ENCODE data around the gene BRD4.

Gene BRD4

GRCh38 chr19:15264061-15264932 lies 68.0 kb downstream of the BRD4 start:
- peak; percentile 94 for TF ChIP-seq CTCF (IDR thresholded peaks at IDR 0.05; ENCODE audit: low read depth, low read length)
- peak overlapping the region; percentile 48 for H3K27ac ChIP-seq
- no peaks in the 10 kb centered on the region for H3K9me3 ChIP-seq (ENCODE audit: severe bottlenecking)
- H3K27me3 ChIP-seq (ENCODE audit: insufficient read depth, low read depth, severe bottlenecking), result no peaks in the 10 kb centered on the region
- H3K4me3 ChIP-seq (ENCODE audit: low read depth, low read length), result no peak overlapping the region
- peak; percentile 83 for DNase-seq
- H3K36me3 ChIP-seq, result peaks cover 94% of the 10 kb centered on the region

DNA sequence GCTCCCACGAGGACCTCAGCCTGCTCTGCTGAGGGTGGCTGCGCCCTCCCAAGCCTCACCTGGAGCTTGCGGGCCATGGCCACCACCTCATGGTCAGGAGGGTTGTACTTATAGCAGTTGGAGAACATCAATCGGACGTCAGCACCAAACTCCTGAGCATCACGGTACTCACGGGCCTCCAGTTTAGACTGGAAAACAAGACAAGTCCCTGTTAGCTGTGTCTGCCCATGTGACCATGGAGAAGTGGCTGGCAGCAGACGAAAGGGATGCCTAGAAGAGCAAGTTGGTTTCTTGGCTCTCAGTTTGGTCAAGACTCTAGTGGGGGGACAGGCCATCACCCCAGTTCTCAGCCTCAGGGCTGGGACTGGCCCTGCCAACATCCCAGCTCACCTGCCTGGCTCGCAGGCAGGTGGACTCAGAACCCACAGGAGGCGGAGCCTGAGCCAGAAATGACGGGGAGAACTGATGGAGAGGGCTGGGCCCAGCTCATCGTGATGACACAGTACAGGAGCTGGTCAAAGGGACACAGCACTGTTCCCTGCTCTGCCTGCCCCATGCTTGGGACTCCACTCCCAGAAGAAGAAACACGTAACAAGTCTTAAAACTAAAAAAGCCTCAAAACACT lies 68.9 kb downstream of the BRD4 start:
- H3K27ac ChIP-seq, result no peak overlapping the region; the same call in 1 of the 2 replicates
- DNase-seq, result no peak
- TF ChIP-seq CTCF (IDR thresholded peaks at IDR 0.05; ENCODE audit: low read depth, low read length), result no peak
- H3K36me3 ChIP-seq, result peaks cover 94% of the 10 kb centered on the region
- H3K4me3 ChIP-seq (ENCODE audit: low read depth, low read length), result no peak overlapping the region
- no peaks in the 10 kb centered on the region for H3K9me3 ChIP-seq (ENCODE audit: severe bottlenecking)
- H3K27me3 ChIP-seq (ENCODE audit: insufficient read depth, low read depth, severe bottlenecking), result no peaks in the 10 kb centered on the region

DNA sequence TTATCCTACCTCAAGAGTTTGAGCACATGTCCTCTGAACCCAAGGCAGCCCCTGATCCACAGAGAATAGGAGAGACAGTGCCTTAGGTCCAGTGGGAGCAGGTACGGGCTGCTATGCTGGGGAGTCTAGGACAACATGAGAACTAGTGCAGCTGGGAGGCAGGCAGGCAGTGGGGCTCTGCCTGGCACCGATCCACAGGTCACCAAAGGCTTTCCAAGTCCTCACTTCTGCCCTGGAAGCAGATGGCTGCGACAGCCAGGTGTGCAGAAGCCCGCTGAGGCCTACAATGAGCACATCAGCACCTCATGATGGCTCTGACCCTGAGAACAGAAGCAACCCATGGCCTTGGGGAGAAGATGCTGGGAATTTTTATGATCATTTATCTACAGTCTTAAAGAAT lies 70.3 kb downstream of the BRD4 start:
- DNase-seq, result no peak
- TF ChIP-seq CTCF (IDR thresholded peaks at IDR 0.05; ENCODE audit: low read depth, low read length), result no peak
- no peaks in the 10 kb centered on the region for H3K27me3 ChIP-seq (ENCODE audit: insufficient read depth, low read depth, severe bottlenecking)
- no peaks in the 10 kb centered on the region for H3K9me3 ChIP-seq (ENCODE audit: severe bottlenecking)
- H3K36me3 ChIP-seq, result peaks cover 96% of the 10 kb centered on the region
- H3K4me3 ChIP-seq (ENCODE audit: low read depth, low read length), result no peak overlapping the region
- no peak overlapping the region for H3K27ac ChIP-seq

DNA sequence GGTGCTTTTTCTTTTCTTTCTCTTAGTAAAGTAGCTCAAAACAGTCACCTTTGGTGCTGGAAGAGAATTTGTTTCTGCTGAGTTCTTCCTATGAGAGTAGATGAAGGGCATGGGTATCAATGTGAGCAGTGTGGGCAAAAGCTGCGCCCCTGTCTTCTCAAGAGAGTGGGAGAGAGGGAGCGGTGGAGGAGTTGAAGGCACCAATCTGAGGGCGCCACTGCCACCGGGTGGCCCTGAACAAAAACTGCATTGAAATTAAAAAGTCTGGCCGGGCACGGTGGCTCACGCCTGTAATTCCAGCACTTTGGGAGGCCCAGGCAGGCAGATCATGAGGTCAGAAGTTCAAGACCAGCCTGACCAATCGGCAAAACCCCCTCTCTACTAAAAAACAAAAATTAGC lies 71.4 kb downstream of the BRD4 start:
- DNase-seq, result no peak
- H3K36me3 ChIP-seq, result peaks cover 96% of the 10 kb centered on the region
- no peaks in the 10 kb centered on the region for H3K9me3 ChIP-seq (ENCODE audit: severe bottlenecking)

DNA sequence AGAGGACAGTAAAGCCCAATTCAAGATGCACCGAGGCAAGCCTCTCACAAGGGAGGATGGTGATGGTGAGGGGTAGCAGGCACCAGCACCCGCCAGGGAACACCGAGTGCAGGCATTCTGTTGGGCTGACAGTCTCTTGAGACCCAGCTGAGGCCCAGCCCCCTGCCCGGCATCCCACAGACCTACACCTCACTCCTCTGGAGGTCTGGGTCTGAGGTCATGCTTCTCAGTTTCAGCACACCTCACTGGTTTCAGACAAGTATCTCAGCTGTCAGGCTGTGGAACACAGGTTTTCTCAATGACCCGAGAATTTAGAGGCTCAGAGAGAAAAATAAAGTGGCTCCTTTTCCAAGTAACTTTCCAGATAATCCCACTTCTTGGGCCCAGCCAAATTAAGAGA lies 72.4 kb downstream of the BRD4 start:
- Histone ChIP-seq H3K4me3 (ENCODE audit: low read depth, low read length) (no peak overlapping the region), H3K36me3 (peaks cover 95% of the 10 kb centered on the region), H3K9me3 (ENCODE audit: severe bottlenecking) (no peaks in the 10 kb centered on the region), H3K27ac (no peak overlapping the region), H3K27me3 (ENCODE audit: insufficient read depth, low read depth, severe bottlenecking) (no peaks in the 10 kb centered on the region)
- no peak for DNase-seq
- TF ChIP-seq CTCF (IDR thresholded peaks at IDR 0.05; ENCODE audit: low read depth, low read length), result no peak

More for the DNA sequence above, 71.4 kb downstream of the BRD4 start:
- Histone ChIP-seq H3K27ac (no peak overlapping the region), H3K4me3 (ENCODE audit: low read depth, low read length) (no peak overlapping the region), H3K27me3 (ENCODE audit: insufficient read depth, low read depth, severe bottlenecking) (no peaks in the 10 kb centered on the region)
- peak; percentile 32; the same call in 1 of the 2 replicates for TF ChIP-seq CTCF (IDR thresholded peaks at IDR 0.05; ENCODE audit: low read depth, low read length)

Measured in WERI-Rb-1 (cell line).